GM19239 (cell line): ENCODE data around the gene CAPN11.

Experiments used
- DNase-seq: peaks from one replicate; pipeline ENCODE4 v3.0.0; 2011; ENCODE audit warnings: low spot score; ENCODE audit not compliant: insufficient read length
- FAIRE-seq: peaks from 2 replicates; lab custom pipeline; 2011; peaks lifted over from hg19 to GRCh38; lab: Jason Lieb, UNC

The CAPN11 gene

GRCh38 chr6:44202332-44202971 is 43.8 kb downstream of the CAPN11 start:
- DNase-seq (no peak), FAIRE-seq (no peak)

- DNase-seq: no peak
- no peak for FAIRE-seq
Measured at GRCh38 chr6:44202972-44203750, 44.5 kb downstream of the CAPN11 start.

GRCh38 chr6:44203955-44204354 is 45.3 kb downstream of the CAPN11 start:
- DNase-seq (no peak), FAIRE-seq (no peak)

- no peak for DNase-seq
- no peak for FAIRE-seq
Measured at GRCh38 chr6:44207966-44208365, 49.3 kb downstream of the CAPN11 start.

- FAIRE-seq (no peak), DNase-seq (no peak)
Measured at GRCh38 chr6:44211284-44211683, 52.7 kb downstream of the CAPN11 start.

GRCh38 chr6:44214307-44214706 is 55.7 kb downstream of the CAPN11 start:
- DNase-seq (no peak), FAIRE-seq (no peak)

GRCh38 chr6:44216677-44217331 is 58.2 kb downstream of the CAPN11 start, which contains the start of gene MYMX:
MYMX (plus strand) TSS chr6:44216926; CDS start chr6:44217472, 546 bp downstream.
- DNase-seq: no peak
- FAIRE-seq: no peak

- FAIRE-seq (no peak), DNase-seq (no peak)
Measured at GRCh38 chr6:44217332-44218143, 58.9 kb downstream of the CAPN11 start.

- DNase-seq (peak; percentile 78), FAIRE-seq (no peak)
Measured at GRCh38 chr6:44219053-44219814, 60.6 kb downstream of the CAPN11 start.

GRCh38 chr6:44219815-44220784 is 61.5 kb downstream of the CAPN11 start:
- FAIRE-seq (no peak), DNase-seq (no peak)

GRCh38 chr6:44220913-44221290 is 62.3 kb downstream of the CAPN11 start:
- DNase-seq: no peak
- no peak for FAIRE-seq

GRCh38 chr6:44221291-44221960 is 62.8 kb downstream of the CAPN11 start:
- DNase-seq (peak; percentile 78), FAIRE-seq (no peak)

- no peak for DNase-seq
- FAIRE-seq: no peak
Measured at GRCh38 chr6:44221961-44222335, 63.3 kb downstream of the CAPN11 start.

GRCh38 chr6:44222486-44223318 is 64.1 kb downstream of the CAPN11 start:
- FAIRE-seq (no peak), DNase-seq (no peak)

- DNase-seq: peak; percentile 91
- no peak for FAIRE-seq
Measured at GRCh38 chr6:44223319-44224028, 64.9 kb downstream of the CAPN11 start, which contains the start of gene SLC29A1. SLC29A1 (plus strand) TSS chr6:44223595; CDS start chr6:44227314, 3,719 bp downstream.
